GM23248 (cell line): ENCODE results near the gene FICD. TPM values are rescaled to one million over a fixed set of nuclear protein-coding genes. Genes with fewer than 3 reads are reported as not detected.

Source experiments
- DNase-seq: peaks from one replicate; pipeline ENCODE4 v3.0.0-alpha.2; 2015
- H2AFZ ChIP-seq: fragments of 200-600 bp; sonication (generic); 2 replicates; pipeline ENCODE4 v1.6.1; 2016; ENCODE audit warnings: antibody characterized with exemption
- H3F3A ChIP-seq: fragments of 200-600 bp; sonication (generic); 2 replicates; pipeline ENCODE4 v1.6.1; 2016; ENCODE audit warnings: mild to moderate bottlenecking, antibody characterized with exemption, mixed run types; ENCODE audit not compliant: insufficient read depth
- H3K27ac ChIP-seq: fragments of 200-600 bp; sonication (generic); 2 replicates; pipeline ENCODE4 v1.5.1; 2016; ENCODE audit warnings: mild to moderate bottlenecking
- H3K27me3 ChIP-seq: fragments of 200-600 bp; sonication (generic); replicated peaks from 2 replicates; pipeline ENCODE4 v1.6.1; 2016; ENCODE audit warnings: mild to moderate bottlenecking; ENCODE audit not compliant: insufficient read depth
- H3K36me3 ChIP-seq: fragments of 200-600 bp; sonication (generic); 2 replicates; pipeline ENCODE4 v1.6.1; 2016; ENCODE audit warnings: low read depth, mild to moderate bottlenecking
- H3K4me1 ChIP-seq: fragments of 200-600 bp; sonication (generic); 2 replicates; pipeline ENCODE4 v1.6.1; 2016; ENCODE audit warnings: mild to moderate bottlenecking; ENCODE audit not compliant: insufficient read depth
- H3K4me2 ChIP-seq: fragments of 200-600 bp; sonication (generic); one replicate; pipeline ENCODE4 v1.6.1; 2016; ENCODE audit warnings: mild to moderate bottlenecking; ENCODE audit not compliant: unreplicated experiment
- H3K4me3 ChIP-seq: fragments of 200-600 bp; sonication (generic); 2 replicates; pipeline ENCODE4 v1.5.1; 2016; ENCODE audit warnings: mild to moderate bottlenecking
- H3K79me2 ChIP-seq: fragments of 200-600 bp; sonication (generic); 2 replicates; pipeline ENCODE4 v1.6.1; 2016; ENCODE audit warnings: mild to moderate bottlenecking; ENCODE audit not compliant: insufficient read depth
- H3K9ac ChIP-seq: fragments of 200-600 bp; sonication (generic); 2 replicates; pipeline ENCODE4 v1.6.1; 2016; ENCODE audit warnings: mild to moderate bottlenecking
- H3K9me2 ChIP-seq: fragments of 200-600 bp; sonication (generic); 2 replicates; pipeline ENCODE4 v1.6.1; 2016; ENCODE audit warnings: mixed run types, mild to moderate bottlenecking, moderate library complexity; ENCODE audit not compliant: insufficient read depth
- H3K9me3 ChIP-seq: fragments of 200-600 bp; sonication (generic); one replicate; pipeline ENCODE4 v1.6.1; 2017; ENCODE audit warnings: low read depth
- H4K20me1 ChIP-seq: fragments of 200-600 bp; sonication (generic); 2 replicates; pipeline ENCODE4 v1.6.0; 2016; ENCODE audit not compliant: insufficient read depth
- EZH2 ChIP-seq: fragments of 200-600 bp; sonication (generic); IDR thresholded peaks from 2 replicates; pipeline ENCODE4 v1.6.1; 2018; ENCODE audit warnings: antibody characterized with exemption, mild to moderate bottlenecking; ENCODE audit not compliant: insufficient read depth, poor library complexity, severe bottlenecking
- EZH2phosphoT487 ChIP-seq: fragments of 200-600 bp; sonication (generic); IDR thresholded peaks from 2 replicates; pipeline ENCODE4 v1.6.1; 2018; ENCODE audit warnings: antibody characterized with exemption, moderate library complexity, mild to moderate bottlenecking, low read depth; ENCODE audit not compliant: insufficient read depth
- WGBS, 2 experiments: methylation state at CpG; one replicate each; pipeline ENCODE4 v1.1.6; 2015 to 2017; ENCODE audit warnings: low lambda C conversion rate in 2 of 2, low coverage in 1 of 2; ENCODE audit errors: missing lambda C conversion rate in 2 of 2; 5-methylcytosine and 5-hydroxymethylcytosine counted together
- in situ Hi-C: fragments of 300-500 bp; cut with MboI; formaldehyde crosslinking; loops from 2 replicates; pipeline ENCODE4 v1.15.0; 2020
- polyA plus RNA-seq: library from polyadenylated mRNA; unstranded; fragments of >200 nt; fragmentation: Nextera tagmentation; extraction: Ambion mirVana; gene quantifications from 2 replicates; pipeline ENCODE4 v1.2.1, GENCODE V29; 2016
- total RNA-seq: library from RNA; depleted of rRNA; stranded (reverse); fragments of >200 nt; shearing (Covaris generic); gene quantifications from 2 replicates; pipeline ENCODE4 v1.2.3, GENCODE V29; 2014

Gene FICD
- total and polyA plus RNA-seq, 2 experiments from 2014 or later, result 8.6 to 11.6 TPM

GRCh38 chr12:108565146-108565545 is 50.1 kb downstream of the FICD start:
- H3K9me2 ChIP-seq, result no peaks in the 10 kb centered on the region
- no peaks in the 10 kb centered on the region for H3K9me3 ChIP-seq
- no peak overlapping the region for H3K4me3 ChIP-seq
- TF ChIP-seq EZH2, result no peak
- no peak for TF ChIP-seq EZH2phosphoT487
- no peak overlapping the region for H3K4me2 ChIP-seq
- peaks cover 34% of the 10 kb centered on the region for H3K79me2 ChIP-seq
- H2AFZ ChIP-seq, result no peak overlapping the region
- peaks cover 31% of the 10 kb centered on the region for H3K36me3 ChIP-seq
- H3K27me3 ChIP-seq, result no peaks in the 10 kb centered on the region
- 70 to 73% methylated on average over 3 of the region's 3 CpGs for WGBS, 2 experiments
- no peaks in the 10 kb centered on the region for H4K20me1 ChIP-seq
- in situ Hi-C loops, result loop anchor here (10.0 kb wide), 2 partner anchors 240 to 530 kb away; partner anchors contain the start of genes ALKBH2 and UNG
- peak overlapping the region; percentile 34 for H3K9ac ChIP-seq
- peaks cover 31% of the 10 kb centered on the region for H3K4me1 ChIP-seq
- DNase-seq, result no peak
- peaks cover 41% of the 10 kb centered on the region for H3F3A ChIP-seq
- no peak overlapping the region for H3K27ac ChIP-seq

- Histone ChIP-seq H3K4me1 (peaks cover 31% of the 10 kb centered on the region), H3K9me3 (no peaks in the 10 kb centered on the region), H3K4me2 (no peak overlapping the region), H3K9ac (peak overlapping the region; percentile 34), H3F3A (peaks cover 42% of the 10 kb centered on the region), H3K27me3 (no peaks in the 10 kb centered on the region), H2AFZ (no peak overlapping the region), H4K20me1 (no peaks in the 10 kb centered on the region), H3K27ac (peak overlapping the region; percentile 18; the same call in 1 of the 2 replicates), H3K4me3 (no peak overlapping the region), H3K36me3 (peaks cover 31% of the 10 kb centered on the region), H3K79me2 (peaks cover 26% of the 10 kb centered on the region), H3K9me2 (no peaks in the 10 kb centered on the region)
- peak; percentile 94 for DNase-seq
- no peak for TF ChIP-seq EZH2phosphoT487
- no peak for TF ChIP-seq EZH2
- WGBS, 2 experiments, result 3 to 8% methylated on average over 2 of the region's 2 CpGs
- in situ Hi-C loops, result loop anchor here (10.0 kb wide), 2 partner anchors 239 to 529 kb away; partner anchors contain the start of genes ALKBH2 and UNG
Observed at GRCh38 chr12:108565976-108566375, 50.9 kb downstream of the FICD start.

GRCh38 chr12:108566452-108566851 is 51.4 kb downstream of the FICD start:
- Histone ChIP-seq H3K9me3 (no peaks in the 10 kb centered on the region), H3K27me3 (no peaks in the 10 kb centered on the region), H3K4me3 (no peak overlapping the region), H3K27ac (peak overlapping the region; percentile 18; the same call in 1 of the 2 replicates), H3K9ac (no peak overlapping the region), H3K4me2 (no peak overlapping the region), H3K36me3 (peaks cover 31% of the 10 kb centered on the region), H3K4me1 (peaks cover 31% of the 10 kb centered on the region), H3K9me2 (no peaks in the 10 kb centered on the region), H4K20me1 (no peaks in the 10 kb centered on the region), H3F3A (peaks cover 42% of the 10 kb centered on the region), H2AFZ (no peak overlapping the region), H3K79me2 (peaks cover 26% of the 10 kb centered on the region)
- WGBS, 2 experiments, result 93 to 94% methylated on average over 4 of the region's 4 CpGs
- DNase-seq, result no peak
- no peak for TF ChIP-seq EZH2
- TF ChIP-seq EZH2phosphoT487, result no peak
- in situ Hi-C loops, result loop anchor here (10.0 kb wide), 2 partner anchors 238 to 528 kb away; partner anchors contain the start of genes ALKBH2 and UNG

- Histone ChIP-seq H3K9ac (no peak overlapping the region), H3K9me2 (no peaks in the 10 kb centered on the region), H3K9me3 (no peaks in the 10 kb centered on the region), H3K36me3 (peaks cover 31% of the 10 kb centered on the region), H3K27me3 (no peaks in the 10 kb centered on the region), H3K79me2 (peaks cover 24% of the 10 kb centered on the region), H3K27ac (no peak overlapping the region), H3F3A (peaks cover 42% of the 10 kb centered on the region), H4K20me1 (no peaks in the 10 kb centered on the region), H3K4me2 (no peak overlapping the region), H3K4me1 (peaks cover 26% of the 10 kb centered on the region), H3K4me3 (no peak overlapping the region), H2AFZ (no peak overlapping the region)
- in situ Hi-C loops, result loop anchor here (10.0 kb wide), 2 partner anchors 237 to 527 kb away; partner anchors contain the start of genes ALKBH2 and UNG
- WGBS, 2 experiments, result 79 to 92% methylated on average over 7 of the region's 7 CpGs
- no peak for DNase-seq
- TF ChIP-seq EZH2phosphoT487 (no peak), EZH2 (no peak)
Observed at GRCh38 chr12:108567406-108568337, 52.6 kb downstream of the FICD start.
